Measurements from ENCODE around the gene ACOD1. TPM values are rescaled to one million over a fixed set of nuclear protein-coding genes. Genes with fewer than 3 reads are reported as not detected.

ACOD1 gene
- not detected in 2 replicates for total RNA-seq

DNA sequence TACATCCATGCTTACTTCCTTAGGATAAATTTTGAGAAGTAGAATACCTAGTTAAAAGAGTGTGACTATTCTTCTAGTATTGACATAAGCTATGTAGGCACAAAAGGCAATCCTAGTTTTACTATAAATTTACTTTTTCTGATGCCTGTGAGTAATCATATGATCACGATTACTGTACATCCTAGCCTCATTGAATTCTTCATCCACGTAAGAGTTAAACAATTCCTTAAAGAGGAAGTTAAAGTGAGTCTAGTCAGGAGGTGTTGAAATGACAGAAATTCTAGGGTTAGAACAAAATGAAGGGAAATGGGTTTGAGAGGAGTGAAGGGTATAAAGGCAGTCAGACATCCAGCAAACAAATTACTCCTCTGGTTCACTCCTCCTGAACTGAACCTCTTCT, at the start of gene ACOD1:
Gene ACOD1, plus strand, starts transcription at position 363 of the 400 bp plus-strand sequence. CDS start 48 bp downstream, outside the sequence.

DNA sequence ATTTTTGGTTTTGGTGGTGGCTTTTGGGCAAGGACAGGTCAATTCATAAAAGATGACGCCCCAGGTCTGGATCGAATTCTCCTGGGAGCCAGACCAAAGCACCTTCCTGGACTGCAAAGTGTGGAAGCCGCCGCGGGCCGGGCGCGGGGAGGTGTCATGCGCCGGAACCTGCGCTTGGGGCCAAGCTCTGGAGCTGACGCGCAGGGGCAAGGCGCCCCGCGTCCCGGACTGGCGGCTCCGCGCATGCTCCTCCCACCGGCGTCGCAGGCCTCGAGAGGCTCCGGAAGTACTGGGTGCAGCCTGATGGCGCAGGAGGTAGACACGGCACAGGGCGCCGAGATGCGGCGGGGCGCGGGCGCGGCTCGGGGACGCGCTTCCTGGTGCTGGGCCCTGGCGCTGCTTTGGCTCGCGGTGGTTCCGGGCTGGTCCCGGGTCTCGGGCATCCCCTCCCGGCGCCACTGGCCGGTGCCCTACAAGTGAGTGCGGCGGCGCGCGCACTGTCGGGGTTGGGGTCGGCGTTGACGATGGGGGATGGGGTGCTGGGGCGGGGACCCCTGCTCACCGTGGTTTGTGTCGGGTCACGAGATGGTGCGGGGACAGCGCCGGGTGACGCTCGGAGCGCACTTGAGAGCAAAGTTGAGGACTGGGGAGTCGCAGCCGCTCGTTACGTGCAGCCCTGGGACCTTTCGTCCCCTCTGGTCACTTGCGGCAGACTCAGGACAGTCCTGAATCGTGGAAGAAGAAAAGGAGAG, 43.7 kb downstream of the ACOD1 start, which contains the start of gene CLN5:
Gene CLN5, plus strand, starts transcription at position 286 of the 752 bp plus-strand sequence. Its CDS starts 18 bp downstream, at position 304.

Other genes with a start within 250 kb of the ACOD1 start
- 11.4 and 56.5 TPM in 2 replicates for gene KCTD12, start 62.1 kb upstream of the ACOD1 start, total RNA-seq
- gene CLN5, start 43.6 kb downstream of the ACOD1 start, total RNA-seq: 26.0 and 28.9 TPM in 2 replicates
- gene FBXL3, start 78.6 kb downstream of the ACOD1 start, total RNA-seq: 33.8 and 39.3 TPM in 2 replicates

All from pericardium fibroblast (primary cell).